GM12878 (cell line): Measurements from ENCODE around the gene MCUB. TPM values are rescaled to one million over a fixed set of nuclear protein-coding genes. Genes with fewer than 3 reads are reported as not detected.
A peak's percentile ranks its signal among the peaks of the same experiment; 100 is the strongest.

Experiments
- ATAC-seq: fragments of 200-7000 bp; cut with Tn5 transposase; 3 replicates; pipeline ENCODE4 v1.9.1; 2020; ENCODE audit warnings: mild to moderate bottlenecking, moderate library complexity
- BruUV-seq: library from RNA; stranded (reverse); fragments of 400-500 nt; replicated peaks from 2 replicates; lab custom pipeline; 2021; lab: Mats Ljungman, UMichigan
- CTCF ChIA-PET: fragments of 300-600 bp; sonication (Branson Sonifier 250); formaldehyde crosslinking; extraction: SDS; loops from one replicate; lab custom pipeline; 2021; ENCODE audit warnings: inconsistent platforms; lab: Yijun Ruan, JAX
- POLR2A ChIA-PET: fragments of 350-600 bp; formaldehyde crosslinking; extraction: SDS; loops from one replicate; lab custom pipeline; 2021; ENCODE audit warnings: inconsistent platforms; lab: Charles Lee
- RAD21 ChIA-PET: fragments of 300-600 bp; sonication (Branson Sonifier 250); formaldehyde crosslinking; loops from one replicate; lab custom pipeline; 2023; ENCODE audit warnings: antibody characterized with exemption; ENCODE audit not compliant: unreplicated experiment; lab: Charles Lee
- SMC1A ChIA-PET: fragments of 300-600 bp; sonication (Branson Sonifier 250); formaldehyde crosslinking; loops from one replicate; lab custom pipeline; 2023; ENCODE audit not compliant: unreplicated experiment, uncharacterized antibody; lab: Charles Lee
- DNase-seq: peaks from one replicate; pipeline ENCODE4 v3.0.0-alpha.2; 2011; ENCODE audit warnings: low read depth, low spot score
- FAIRE-seq: peaks from 3 replicates; lab custom pipeline; 2011; peaks lifted over from hg19 to GRCh38; lab: Jason Lieb, UNC
- H2AFZ ChIP-seq: 2 replicates; pipeline ENCODE4 v1.6.0; 2011; ENCODE audit warnings: low read depth, low read length, control low read depth; ENCODE audit not compliant: control insufficient read depth
- H3K27ac ChIP-seq: 2 replicates; pipeline ENCODE4 v1.5.1; 2011; ENCODE audit warnings: control low read depth; ENCODE audit not compliant: control insufficient read depth, insufficient read depth
- H3K27me3 ChIP-seq, 2 experiments: replicated peaks in 1 of 2; 2 replicates each; pipeline versions ENCODE4 v1.6.0 to v1.6.1; 2011; ENCODE audit warnings: low read length in 1 of 2; ENCODE audit not compliant: control insufficient read depth in 2 of 2, insufficient read depth in 2 of 2
- H3K36me3 ChIP-seq, 2 experiments: 2 replicates each; pipeline ENCODE4 v1.5.1; 2011; ENCODE audit warnings: low read length in 1 of 2; ENCODE audit not compliant: control insufficient read depth in 2 of 2, insufficient read depth in 2 of 2
- H3K4me1 ChIP-seq: 2 replicates; pipeline ENCODE4 v1.6.1; 2011; ENCODE audit warnings: mild to moderate bottlenecking, low read length, moderate library complexity, mixed read lengths; ENCODE audit not compliant: control insufficient read depth, insufficient read depth
- H3K4me2 ChIP-seq: 2 replicates; pipeline ENCODE4 v1.6.0; 2011; ENCODE audit warnings: control low read depth; ENCODE audit not compliant: control insufficient read depth, insufficient read depth
- H3K4me3 ChIP-seq: fragments of 200-600 bp; sonication (generic); 2 replicates; pipeline ENCODE4 v1.5.1; 2016
- H3K79me2 ChIP-seq: 2 replicates; pipeline ENCODE4 v1.6.0; 2011; ENCODE audit warnings: low read length; ENCODE audit not compliant: control insufficient read depth, insufficient read depth
- H3K9ac ChIP-seq: 2 replicates; pipeline ENCODE4 v1.8.0; 2011; ENCODE audit warnings: low read length, control low read depth, mixed read lengths; ENCODE audit not compliant: control insufficient read depth, insufficient read depth
- H3K9me3 ChIP-seq: replicated peaks from 3 replicates; pipeline ENCODE4 v1.5.1; 2011; ENCODE audit warnings: mild to moderate bottlenecking, low read length; ENCODE audit not compliant: control insufficient read depth, insufficient read depth
- H4K20me1 ChIP-seq: 2 replicates; pipeline ENCODE4 v1.6.0; 2011; ENCODE audit not compliant: control insufficient read depth, insufficient read depth
- ATF7 ChIP-seq: fragments of 450-650 bp; IDR thresholded peaks from 2 replicates; pipeline ENCODE4 v1.6.1; 2016; ENCODE audit warnings: low read depth, mild to moderate bottlenecking
- E2F4 ChIP-seq: IDR thresholded peaks from 2 replicates; pipeline ENCODE4 v1.6.1; 2012; ENCODE audit warnings: low read depth, low read length, improper control_type of control experiment
- FOS ChIP-seq: IDR thresholded peaks from 3 replicates; pipeline ENCODE4 v1.6.1; 2011; ENCODE audit warnings: borderline replicate concordance; ENCODE audit not compliant: insufficient read length; ENCODE audit errors: extremely low read depth
- MAX ChIP-seq: IDR thresholded peaks from 2 replicates; pipeline ENCODE4 v1.6.1; 2012; ENCODE audit warnings: low read depth, low read length, improper control_type of control experiment
- MLLT1 ChIP-seq: fragments of 450-650 bp; IDR thresholded peaks from 2 replicates; pipeline ENCODE4 v1.6.1; 2016; ENCODE audit warnings: mild to moderate bottlenecking
- NFIC ChIP-seq: IDR thresholded peaks from 2 replicates; pipeline ENCODE4 v1.6.1; 2012; ENCODE audit warnings: low read depth, mild to moderate bottlenecking, inconsistent platforms, low read length, moderate library complexity
- NR2C1 ChIP-seq: fragments of 450-650 bp; IDR thresholded peaks from 2 replicates; pipeline ENCODE4 v1.6.1; 2017; ENCODE audit warnings: antibody characterized with exemption, mild to moderate bottlenecking, moderate library complexity
- PAX5 ChIP-seq: IDR thresholded peaks from 2 replicates; pipeline ENCODE4 v1.6.1; 2011; ENCODE audit warnings: low read depth, low read length, borderline replicate concordance
- RB1 ChIP-seq: fragments of 450-650 bp; formaldehyde crosslinking; IDR thresholded peaks from 2 replicates; pipeline ENCODE4 v1.6.1; 2017; ENCODE audit warnings: mild to moderate bottlenecking, borderline replicate concordance
- REST ChIP-seq: IDR thresholded peaks from 2 replicates; pipeline ENCODE4 v1.6.1; 2012; ENCODE audit warnings: mild to moderate bottlenecking, low read depth, low read length
- SP1 ChIP-seq: IDR thresholded peaks from one replicate; pipeline ENCODE4 v1.6.1; 2011; ENCODE audit warnings: low read depth, low read length
- SREBF1 ChIP-seq: IDR thresholded peaks from 2 replicates; pipeline ENCODE4 v1.6.1; 2012; ENCODE audit warnings: mild to moderate bottlenecking, low read length
- ZNF207 ChIP-seq: fragments of 450-650 bp; IDR thresholded peaks from 2 replicates; pipeline ENCODE4 v1.6.1; 2014; ENCODE audit warnings: antibody characterized with exemption, mild to moderate bottlenecking, borderline replicate concordance
- ZNF24 ChIP-seq: fragments of 450-650 bp; IDR thresholded peaks from 2 replicates; pipeline ENCODE4 v1.6.1; 2017; ENCODE audit warnings: antibody characterized with exemption, mild to moderate bottlenecking
- ZNF622 ChIP-seq: fragments of 450-650 bp; IDR thresholded peaks from 2 replicates; pipeline ENCODE4 v1.6.1; 2017; ENCODE audit warnings: mild to moderate bottlenecking, inconsistent platforms
- WGBS: methylation state at CpG from one replicate; pipeline ENCODE4 v1.1.6; 2016; ENCODE audit warnings: low lambda C conversion rate; ENCODE audit not compliant: insufficient replicate concordance, insufficient coverage; ENCODE audit errors: missing lambda C conversion rate; 5-methylcytosine and 5-hydroxymethylcytosine counted together
- in situ Hi-C: fragments of 300-500 bp; cut with MboI; formaldehyde crosslinking; loops from 9 replicates; pipeline ENCODE4 v1.14.3; 2018; ENCODE audit warnings: mixed read lengths
- intact Hi-C: fragments of 100-400 bp; cut with micrococcal nuclease; formaldehyde crosslinking; loops from one replicate; pipeline ENCODE4 v1.14.2; 2022; ENCODE audit not compliant: unreplicated experiment
- polyA plus RNA-seq, 11 experiments: library from polyadenylated mRNA; depleted of rRNA in 4 of 11; unstranded in 6 of 11; stranded (reverse) in 5 of 11; fragments of >200 nt; fragmentation: Nextera tagmentation in 4 of 11; fragmentation: Illumina TruSeq in 1 of 11; extraction: Ambion mirVana in 4 of 11; extraction: Trizol in 1 of 11; gene quantifications; 1 replicate in 1 of 11; 2 replicates in 10 of 11; pipeline versions ENCODE4 v1.2.1 to v1.2.3, GENCODE V29; 2011 to 2016; ENCODE audit warnings: inconsistent platforms in 2 of 11, missing spikeins in 2 of 11, low read depth in 1 of 11
- total RNA-seq, 4 experiments: library from RNA; depleted of rRNA in 3 of 4; stranded (reverse); fragments of >200 nt in 3 of 4; fragmentation: Illumina TruSeq in 1 of 4; extraction: Trizol in 1 of 4; gene quantifications; 2 replicates each; pipeline versions ENCODE4 v1.2.1 to v1.2.3, GENCODE V29; 2013 to 2021

Gene MCUB
- total and polyA plus RNA-seq, 10 of the 15 experiments (the other 5 are each of a cell fraction or from before 2014, with no cell fraction given) = 4.7 to 63.7 (median 39.4) TPM

GRCh38 chr4:109708990-109709389 lies 148.9 kb downstream of the MCUB start:
- H3K27ac ChIP-seq = no peak overlapping the region
- H3K79me2 ChIP-seq = no peaks in the 10 kb centered on the region
- no TSS peak for BruUV-seq
- no peaks in the 10 kb centered on the region for H3K27me3 ChIP-seq
- H4K20me1 ChIP-seq = no peaks in the 10 kb centered on the region
- peak; percentile 15 for DNase-seq
- no peak overlapping the region for H2AFZ ChIP-seq
- FAIRE-seq = peak; percentile 75
- in situ Hi-C loops (no loop called here), intact Hi-C loops (loop anchor here (10.0 kb wide), 1 partner anchor 266 kb away; no protein-coding TSS in a partner anchor)
- 77% methylated on average over 1 of the region's 1 CpG for WGBS
- CTCF ChIA-PET = interaction anchor here (0.7 to 1.1 kb wide), 2 partner anchors 95 to 118 kb away, joined by 3 read pairs; no protein-coding TSS in a partner anchor
- RAD21 ChIA-PET = interaction anchor here (1.0 to 1.2 kb wide), 2 partner anchors 9 to 147 kb away, joined by 3 read pairs; no protein-coding TSS in a partner anchor
- POLR2A ChIA-PET = interaction anchor here (0.6 kb wide), 1 partner anchor 263 kb away, joined by 6 read pairs; no protein-coding TSS in a partner anchor
- H3K9me3 ChIP-seq = no peaks in the 10 kb centered on the region
- SMC1A ChIA-PET = interaction anchor here (1.2 kb wide), 1 partner anchor 137 kb away, joined by 3 read pairs; no protein-coding TSS in a partner anchor
- H3K9ac ChIP-seq = no peak overlapping the region
- H3K4me2 ChIP-seq = peak overlapping the region; percentile 39
- no peak overlapping the region for H3K4me3 ChIP-seq
- peaks cover 5% of the 10 kb centered on the region; the same call in 1 of the 2 replicates for H3K4me1 ChIP-seq
- ATAC-seq = peak; percentile 93
- 0 out of 4 replicates have a peak, but pooled peaks cover 0 to 2% of the 10 kb centered on the region in 2 experiments for H3K36me3 ChIP-seq
- TF ChIP-seq NR2C1 (no peak), SP1 (no peak), RB1 (no peak), REST (no peak), MAX (no peak), NFIC (no peak; the same call in 1 of the 2 replicates), SREBF1 (no peak), ZNF24 (no peak), FOS (no peak), ATF7 (peak; percentile 45; the same call in 1 of the 2 replicates), ZNF207 (no peak), ZNF622 (no peak), E2F4 (no peak), PAX5 (no peak), MLLT1 (no peak)
